ENCODE results near the gene LMTK3. TPM values are rescaled to one million over a fixed set of nuclear protein-coding genes. Genes with fewer than 3 reads are reported as not detected.

LMTK3 gene
- total RNA-seq, 1 experiment from 2014 or later, result 10.6 TPM

GRCh38 chr19:48547722-48548121, 36.1 kb upstream of the LMTK3 start:
- Histone ChIP-seq H3K27me3 (ENCODE audit: control insufficient read depth, insufficient read depth, low read length) (no peaks in the 10 kb centered on the region), H3K9me3 (ENCODE audit: control insufficient read depth, insufficient read depth, low read depth, low read length) (no peaks in the 10 kb centered on the region), H3K36me3 (ENCODE audit: control insufficient read depth, insufficient read depth, low read length) (no peaks in the 10 kb centered on the region), H3K27ac (ENCODE audit: low read length) (no peak overlapping the region), H3K4me1 (ENCODE audit: control insufficient read depth, insufficient read depth, low read length) (peaks cover 8% of the 10 kb centered on the region), H3K4me3 (ENCODE audit: low read depth in 2 of 2, low read length in 2 of 2) (no peak overlapping the region)
- DNase-seq (ENCODE audit: low read depth, low spot score), result no peak
- ChIA-PET CTCF (no interaction called here), POLR2A (no interaction called here)
- BruUV-seq (replicated peaks), result no TSS peak
- ATAC-seq, result no peak
- intact Hi-C loops (cut with micrococcal nuclease; ENCODE audit: unreplicated experiment) (no loop called here), in situ Hi-C loops (cut with HindIII; ENCODE audit: low pct_unique_long_range_greater_than_20kb, low sequenced_read_pairs) (no loop called here)
- no peak for TF ChIP-seq SIN3A (IDR thresholded peaks at IDR 0.05; ENCODE audit: borderline replicate concordance, insufficient read depth, low read depth, low read length)

GRCh38 chr19:48544856-48545750, 33.5 kb upstream of the LMTK3 start:
- peak; percentile 33; the same call in 1 of the 2 replicates for ATAC-seq
- POLR2A ChIA-PET, result no interaction called here

More at GRCh38 chr19:48544856-48545750, 33.5 kb upstream of the LMTK3 start:
- H3K27ac ChIP-seq (ENCODE audit: low read length), result no peak overlapping the region
- no peaks in the 10 kb centered on the region for H3K9me3 ChIP-seq (ENCODE audit: control insufficient read depth, insufficient read depth, low read depth, low read length)
- intact Hi-C loops (cut with micrococcal nuclease; ENCODE audit: unreplicated experiment), result no loop called here
- TF ChIP-seq POLR2AphosphoS5 (IDR thresholded peaks at IDR 0.05; ENCODE audit: low read depth, low read length) (no peak), TCF7L2 (IDR thresholded peaks at IDR 0.05; ENCODE audit: low read depth, low read length) (no peak), REST (IDR thresholded peaks at IDR 0.05; ENCODE audit: insufficient read depth in 1 of 2, low read depth in 2 of 2, low read length in 1 of 2) (no peak), SIN3A (IDR thresholded peaks at IDR 0.05; ENCODE audit: borderline replicate concordance, insufficient read depth, low read depth, low read length) (no peak), CTCF (IDR thresholded peaks at IDR 0.05) (no peak)
- peaks cover 3% of the 10 kb centered on the region for H3K4me1 ChIP-seq (ENCODE audit: control insufficient read depth, insufficient read depth, low read length)
- no peak overlapping the region for H3K4me3 ChIP-seq (ENCODE audit: low read depth in 2 of 2, low read length in 2 of 2)
- BruUV-seq (replicated peaks), result no TSS peak
- in situ Hi-C loops (cut with HindIII; ENCODE audit: low pct_unique_long_range_greater_than_20kb, low sequenced_read_pairs), result no loop called here
- H3K27me3 ChIP-seq (ENCODE audit: control insufficient read depth, insufficient read depth, low read length), result no peaks in the 10 kb centered on the region
- no peaks in the 10 kb centered on the region for H3K36me3 ChIP-seq (ENCODE audit: control insufficient read depth, insufficient read depth, low read length)
- CTCF ChIA-PET, result no interaction called here
- no peak for DNase-seq (ENCODE audit: low read depth, low spot score)
